ENCODE data around the gene C11orf68.
A peak's percentile ranks its signal among the peaks of the same experiment; 100 is the strongest.

The C11orf68 gene

DNA sequence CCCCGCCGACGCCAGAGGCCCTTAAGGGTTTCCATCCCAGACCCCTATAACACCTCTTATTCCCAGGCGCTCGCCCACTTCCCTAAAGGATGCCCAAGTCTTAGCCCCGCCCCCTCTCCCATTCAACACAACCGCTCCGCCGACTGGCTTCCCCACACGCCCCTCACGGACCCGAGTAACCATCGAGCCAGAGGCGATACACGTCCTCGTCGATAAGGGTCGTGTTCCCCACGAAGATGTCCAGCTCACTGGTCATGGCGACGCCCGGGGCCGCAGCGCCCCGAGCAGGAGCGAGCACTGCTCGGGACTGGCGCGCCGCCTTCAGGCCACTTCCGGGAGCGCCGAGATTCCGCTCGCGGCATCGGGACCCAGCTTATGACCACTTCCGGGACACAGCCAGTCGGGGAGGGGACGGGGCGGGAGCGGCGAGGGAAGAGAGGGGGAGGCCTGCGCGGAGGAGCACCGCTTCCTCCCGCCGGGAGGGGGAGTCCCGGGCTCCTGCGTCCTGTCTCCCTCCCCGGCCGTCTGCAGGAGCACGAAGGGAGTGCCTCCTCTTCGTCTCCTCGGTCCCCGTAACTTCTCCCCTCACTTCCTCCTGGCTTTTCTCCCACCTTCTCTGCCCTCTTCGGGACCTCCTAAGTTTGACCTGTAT lies 30.6 kb downstream of the C11orf68 start, which contains the start of gene FIBP:
TSS of gene FIBP (minus strand) at position 309 of the 652 bp plus-strand sequence. CDS start at position 256, 53 bp downstream.
- Histone ChIP-seq H3K27ac (peak within 1 kb of the TSS; percentile 80), H3K27me3 (replicated peaks) (no peaks in the 10 kb centered on the region), H3K4me3 (ENCODE audit: low read depth, low read length) (peak within 1 kb of the TSS; percentile 86), H3K36me3 (replicated peaks) (peaks cover 45% of the 10 kb centered on the region)
- TF ChIP-seq, protein P1, sequence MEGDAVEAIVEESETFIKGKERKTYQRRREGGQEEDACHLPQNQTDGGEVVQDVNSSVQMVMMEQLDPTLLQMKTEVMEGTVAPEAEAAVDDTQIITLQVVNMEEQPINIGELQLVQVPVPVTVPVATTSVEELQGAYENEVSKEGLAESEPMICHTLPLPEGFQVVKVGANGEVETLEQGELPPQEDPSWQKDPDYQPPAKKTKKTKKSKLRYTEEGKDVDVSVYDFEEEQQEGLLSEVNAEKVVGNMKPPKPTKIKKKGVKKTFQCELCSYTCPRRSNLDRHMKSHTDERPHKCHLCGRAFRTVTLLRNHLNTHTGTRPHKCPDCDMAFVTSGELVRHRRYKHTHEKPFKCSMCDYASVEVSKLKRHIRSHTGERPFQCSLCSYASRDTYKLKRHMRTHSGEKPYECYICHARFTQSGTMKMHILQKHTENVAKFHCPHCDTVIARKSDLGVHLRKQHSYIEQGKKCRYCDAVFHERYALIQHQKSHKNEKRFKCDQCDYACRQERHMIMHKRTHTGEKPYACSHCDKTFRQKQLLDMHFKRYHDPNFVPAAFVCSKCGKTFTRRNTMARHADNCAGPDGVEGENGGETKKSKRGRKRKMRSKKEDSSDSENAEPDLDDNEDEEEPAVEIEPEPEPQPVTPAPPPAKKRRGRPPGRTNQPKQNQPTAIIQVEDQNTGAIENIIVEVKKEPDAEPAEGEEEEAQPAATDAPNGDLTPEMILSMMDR (IDR thresholded peaks at IDR 0.05; ENCODE audit: low read depth, low read length, missing control alignments) = peak; percentile 80
- peak; percentile 95 for DNase-seq
- in situ Hi-C loops (cut with HindIII; ENCODE audit: low pct_ligation_motif_present, low sequenced_read_pairs) = no loop called here

DNA sequence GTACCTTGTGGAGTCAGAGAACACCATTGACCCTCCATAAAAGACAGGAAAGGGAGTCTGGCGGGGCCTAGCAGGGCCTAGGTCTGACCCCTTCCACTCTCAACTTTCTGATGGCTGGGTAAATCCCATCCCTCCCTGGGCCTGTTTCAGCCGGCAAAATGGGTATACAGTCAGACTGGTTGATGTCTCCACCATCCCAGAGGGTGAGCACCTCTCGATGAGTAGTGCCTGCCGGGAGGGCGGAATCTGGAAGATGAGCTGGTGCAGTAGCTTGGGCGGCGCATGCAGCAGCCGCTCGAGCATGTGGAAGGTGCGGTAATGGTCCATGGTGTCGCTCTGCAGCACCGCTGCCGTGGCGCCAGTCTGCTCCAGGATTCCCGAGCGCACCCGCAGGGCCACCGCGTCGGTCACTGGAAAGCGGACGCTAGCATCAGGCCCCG lies 31.1 kb downstream of the C11orf68 start:
- DNase-seq = no peak
- TF ChIP-seq, protein P1 (IDR thresholded peaks at IDR 0.05; ENCODE audit: low read depth, low read length, missing control alignments) = no peak
- in situ Hi-C loops (cut with HindIII; ENCODE audit: low pct_ligation_motif_present, low sequenced_read_pairs) = no loop called here
- H3K27me3 ChIP-seq (replicated peaks) = no peaks in the 10 kb centered on the region
- peaks cover 47% of the 10 kb centered on the region for H3K36me3 ChIP-seq (replicated peaks)
- peak overlapping the region; percentile 80 for H3K27ac ChIP-seq
- peak overlapping the region; percentile 86 for H3K4me3 ChIP-seq (ENCODE audit: low read depth, low read length)

DNA sequence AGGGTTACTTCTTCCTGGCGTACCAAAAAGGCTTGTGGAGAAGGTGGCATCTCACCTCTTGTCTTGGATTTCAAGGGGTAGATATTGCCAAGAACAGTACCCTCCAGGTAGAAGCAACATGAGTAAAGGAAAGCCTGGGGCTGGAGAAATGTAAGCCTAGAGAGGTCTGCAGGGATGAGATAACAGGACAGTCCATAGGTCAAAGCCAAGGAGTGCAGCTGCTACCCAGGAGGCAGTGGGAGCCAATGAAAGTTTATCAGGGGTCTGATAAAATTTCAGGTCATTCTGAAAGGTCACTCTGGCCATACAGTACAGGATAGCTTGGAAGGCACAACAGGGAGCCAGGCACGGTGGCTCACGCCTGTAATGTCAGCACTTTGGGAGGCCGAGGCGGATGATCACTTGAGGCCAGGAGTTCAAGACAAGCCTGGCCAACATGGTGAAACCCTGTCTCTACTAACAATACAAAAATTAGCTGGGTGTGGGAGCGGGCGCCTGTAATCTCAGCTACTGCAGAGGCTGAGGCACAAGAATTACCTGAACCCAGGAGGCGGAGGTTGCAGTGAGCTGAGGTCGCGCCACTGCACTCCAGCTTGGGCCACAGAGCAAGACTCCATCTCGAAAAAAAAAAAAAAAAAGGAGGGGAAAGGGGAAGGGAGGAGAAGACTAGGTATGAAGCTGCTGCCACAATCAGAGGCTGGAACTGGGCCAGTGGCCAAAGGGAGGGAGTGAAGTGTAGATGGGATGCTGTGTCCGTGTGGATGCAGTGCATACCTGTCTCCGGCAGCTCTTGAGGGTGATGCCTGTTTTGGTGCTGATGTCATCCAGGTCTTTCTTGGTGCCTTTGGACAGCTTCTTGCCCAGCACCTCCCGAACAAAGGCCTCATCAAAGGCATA lies 31.8 kb downstream of the C11orf68 start:
- no peak overlapping the region for H3K27ac ChIP-seq
- DNase-seq = no peak

DNA sequence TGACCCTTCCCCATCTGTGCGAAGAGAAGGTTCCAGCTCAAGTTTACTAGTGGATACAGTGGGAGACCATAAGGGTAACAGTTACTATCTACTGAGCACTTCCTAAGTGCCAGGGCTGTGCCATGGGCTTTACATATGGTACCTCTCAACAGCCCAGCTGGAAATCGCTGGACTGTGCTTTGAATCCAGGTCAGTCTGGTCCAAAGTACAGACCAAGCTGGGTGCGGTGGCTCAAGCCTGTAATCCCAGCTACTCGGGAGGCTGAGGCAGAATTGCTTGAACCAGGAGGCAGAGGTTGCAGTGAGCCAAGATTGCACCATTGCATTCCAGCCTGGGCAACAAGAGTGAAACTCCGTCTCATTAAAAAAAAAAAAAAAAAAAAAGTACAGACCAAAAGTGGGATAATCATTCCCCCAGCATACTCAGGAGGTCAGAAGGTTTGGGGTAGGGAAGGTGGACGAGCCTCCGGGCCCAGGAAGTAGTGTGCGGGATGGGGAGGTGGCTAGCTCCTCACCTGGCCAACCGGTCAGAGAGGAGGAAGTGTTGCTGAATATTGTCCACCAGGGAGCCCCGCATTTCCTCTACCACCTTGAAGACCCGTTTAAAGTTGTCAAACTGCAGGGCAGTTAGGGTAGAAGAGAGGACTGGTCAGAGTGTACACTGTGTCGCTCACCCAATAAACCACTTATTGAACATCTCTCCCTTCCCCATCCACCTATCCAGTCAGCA lies 32.9 kb downstream of the C11orf68 start:
- H3K36me3 ChIP-seq (replicated peaks) = peaks cover 42% of the 10 kb centered on the region
- in situ Hi-C loops (cut with HindIII; ENCODE audit: low pct_ligation_motif_present, low sequenced_read_pairs) = no loop called here
- no peak overlapping the region for H3K27ac ChIP-seq
- no peak for DNase-seq
- no peaks in the 10 kb centered on the region for H3K27me3 ChIP-seq (replicated peaks)
- TF ChIP-seq, protein P1 (IDR thresholded peaks at IDR 0.05; ENCODE audit: low read depth, low read length, missing control alignments) = no peak
- H3K4me3 ChIP-seq (ENCODE audit: low read depth, low read length) = no peak overlapping the region

More for the DNA sequence above, 31.8 kb downstream of the C11orf68 start:
- TF ChIP-seq, protein P1 (IDR thresholded peaks at IDR 0.05; ENCODE audit: low read depth, low read length, missing control alignments) = no peak
- H3K36me3 ChIP-seq (replicated peaks) = peaks cover 46% of the 10 kb centered on the region
- H3K27me3 ChIP-seq (replicated peaks) = no peaks in the 10 kb centered on the region
- peak overlapping the region; percentile 86 for H3K4me3 ChIP-seq (ENCODE audit: low read depth, low read length)
- in situ Hi-C loops (cut with HindIII; ENCODE audit: low pct_ligation_motif_present, low sequenced_read_pairs) = no loop called here

DNA sequence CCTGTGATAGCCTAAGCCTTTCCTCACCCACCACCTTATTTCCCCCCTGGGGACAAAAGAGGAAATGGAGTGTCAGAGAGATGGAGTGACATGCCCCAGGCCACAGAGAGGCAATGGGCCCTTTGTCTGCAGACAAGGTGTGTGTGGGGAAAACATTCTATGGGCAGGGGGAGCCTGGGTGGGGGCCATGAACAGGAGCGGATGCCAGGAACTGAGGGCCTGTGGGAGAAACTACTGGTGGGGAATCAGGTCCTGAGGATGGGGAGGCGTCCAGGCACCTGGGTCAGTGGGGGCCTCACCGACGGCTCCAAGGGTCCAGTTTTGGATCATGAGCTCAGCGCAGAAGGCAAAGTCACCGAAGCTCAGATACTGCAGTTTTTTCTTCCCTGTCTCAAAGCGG lies 33.6 kb downstream of the C11orf68 start:
- H3K27ac ChIP-seq = no peak overlapping the region
- in situ Hi-C loops (cut with HindIII; ENCODE audit: low pct_ligation_motif_present, low sequenced_read_pairs) = no loop called here
- peaks cover 42% of the 10 kb centered on the region for H3K36me3 ChIP-seq (replicated peaks)
- H3K27me3 ChIP-seq (replicated peaks) = no peaks in the 10 kb centered on the region
- DNase-seq = no peak
- TF ChIP-seq, protein P1 (IDR thresholded peaks at IDR 0.05; ENCODE audit: low read depth, low read length, missing control alignments) = no peak
- H3K4me3 ChIP-seq (ENCODE audit: low read depth, low read length) = no peak overlapping the region
